C4-2B (cell line): Measurements from ENCODE around the gene CLEC16A.

Experiments used
- H3K27ac ChIP-seq: fragments of 450-650 bp; 2 replicates; pipeline ENCODE4 v1.5.1; 2017
- ZFX ChIP-seq: fragments of 450-650 bp; IDR thresholded peaks from 2 replicates; pipeline ENCODE4 v1.6.1; 2017
- TF ChIP-seq, protein P1 (sequence below): fragments of 450-650 bp; conservative IDR thresholded peaks from 2 replicates; pipeline ENCODE4 v1.5.1; 2017; ENCODE audit warnings: mild to moderate bottlenecking

The CLEC16A gene

GRCh38 chr16:11088831-11089230 is 144.5 kb downstream of the CLEC16A start:
- H3K27ac ChIP-seq, result no peak overlapping the region

GRCh38 chr16:11089504-11090124 is 145.2 kb downstream of the CLEC16A start:
- TF ChIP-seq, protein P1, sequence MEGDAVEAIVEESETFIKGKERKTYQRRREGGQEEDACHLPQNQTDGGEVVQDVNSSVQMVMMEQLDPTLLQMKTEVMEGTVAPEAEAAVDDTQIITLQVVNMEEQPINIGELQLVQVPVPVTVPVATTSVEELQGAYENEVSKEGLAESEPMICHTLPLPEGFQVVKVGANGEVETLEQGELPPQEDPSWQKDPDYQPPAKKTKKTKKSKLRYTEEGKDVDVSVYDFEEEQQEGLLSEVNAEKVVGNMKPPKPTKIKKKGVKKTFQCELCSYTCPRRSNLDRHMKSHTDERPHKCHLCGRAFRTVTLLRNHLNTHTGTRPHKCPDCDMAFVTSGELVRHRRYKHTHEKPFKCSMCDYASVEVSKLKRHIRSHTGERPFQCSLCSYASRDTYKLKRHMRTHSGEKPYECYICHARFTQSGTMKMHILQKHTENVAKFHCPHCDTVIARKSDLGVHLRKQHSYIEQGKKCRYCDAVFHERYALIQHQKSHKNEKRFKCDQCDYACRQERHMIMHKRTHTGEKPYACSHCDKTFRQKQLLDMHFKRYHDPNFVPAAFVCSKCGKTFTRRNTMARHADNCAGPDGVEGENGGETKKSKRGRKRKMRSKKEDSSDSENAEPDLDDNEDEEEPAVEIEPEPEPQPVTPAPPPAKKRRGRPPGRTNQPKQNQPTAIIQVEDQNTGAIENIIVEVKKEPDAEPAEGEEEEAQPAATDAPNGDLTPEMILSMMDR, result no peak
- no peak for TF ChIP-seq ZFX
- H3K27ac ChIP-seq, result no peak overlapping the region

More at GRCh38 chr16:11088831-11089230, 144.5 kb downstream of the CLEC16A start:
- no peak for TF ChIP-seq ZFX
- TF ChIP-seq, protein P1, result no peak

GRCh38 chr16:11090232-11090631 is 145.9 kb downstream of the CLEC16A start:
- TF ChIP-seq ZFX, result no peak
- TF ChIP-seq, protein P1, result no peak
- H3K27ac ChIP-seq, result no peak overlapping the region

- no peak overlapping the region for H3K27ac ChIP-seq
- TF ChIP-seq, protein P1, result no peak
- no peak for TF ChIP-seq ZFX
Measured at GRCh38 chr16:11091021-11091785, 146.8 kb downstream of the CLEC16A start.

DNA sequence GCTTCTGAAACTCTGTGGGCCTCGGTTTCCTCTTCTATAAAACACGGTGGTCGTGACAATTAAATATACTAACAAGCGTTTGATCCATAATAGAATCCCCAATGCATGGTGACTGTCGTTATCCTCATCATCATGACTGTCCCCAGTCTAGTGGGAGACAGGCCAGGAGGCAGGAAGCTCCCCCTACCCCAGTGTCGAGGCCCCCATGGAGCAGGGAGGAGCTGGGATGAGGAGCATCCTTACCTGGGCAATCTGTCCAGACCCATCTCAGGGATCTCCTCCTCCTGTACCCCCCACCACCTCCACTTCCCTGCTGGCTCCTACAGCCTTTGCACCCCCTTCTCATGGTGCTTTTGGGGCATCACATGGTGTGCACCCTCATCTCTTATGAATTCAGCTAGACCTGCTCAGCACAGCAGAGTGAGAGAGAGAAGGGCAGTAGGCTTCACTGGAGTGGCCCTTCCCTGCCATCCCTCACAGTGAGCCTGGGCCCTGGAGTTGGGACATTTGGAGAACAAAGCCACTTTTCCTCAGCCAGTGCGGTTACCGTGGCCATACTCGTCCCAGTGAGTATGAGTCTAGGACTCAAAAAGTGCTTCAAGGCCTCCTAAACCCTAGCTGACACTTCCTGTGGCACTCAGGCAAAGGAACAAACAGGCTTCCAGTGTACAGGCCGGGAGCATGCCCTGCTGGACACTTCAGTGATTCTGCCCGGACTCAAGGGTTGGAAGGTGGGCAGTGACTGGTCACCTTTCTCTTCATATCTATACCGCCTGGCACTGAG is 148.6 kb downstream of the CLEC16A start:
- TF ChIP-seq, protein P1, result no peak
- TF ChIP-seq ZFX, result no peak
- H3K27ac ChIP-seq, result no peak overlapping the region

GRCh38 chr16:11093572-11094074 is 149.3 kb downstream of the CLEC16A start:
- H3K27ac ChIP-seq, result no peak overlapping the region
- no peak for TF ChIP-seq ZFX
- TF ChIP-seq, protein P1, result no peak
